ENCODE measurements around the gene RTN3. TPM values are rescaled to one million over a fixed set of nuclear protein-coding genes. Genes with fewer than 3 reads are reported as not detected.

RTN3 gene
- total and polyA plus RNA-seq, 4 donors = 42.4 to 89.4 (median 76.6) TPM

- WGBS, 2 donors = 94 to 97% methylated on average over 6 of the region's 6 CpGs
- Histone ChIP-seq H3K27me3 (ENCODE audit: control insufficient read depth in 1 of 2, insufficient read depth in 2 of 2, low read length in 1 of 2) (no peaks in the 10 kb centered on the region), H3K9me3 (ENCODE audit: control insufficient read depth, low read length) (no peaks in the 10 kb centered on the region), H3K36me3 (ENCODE audit: control insufficient read depth in 1 of 2, insufficient read depth in 2 of 2, low read length in 1 of 2) (no peaks in the 10 kb centered on the region), H3K4me3 (ENCODE audit: low read length in 2 of 2) (no peak overlapping the region), H3K4me1 (ENCODE audit: control insufficient read depth in 1 of 2, insufficient read depth in 2 of 2, low read length in 2 of 2) (no peaks in the 10 kb centered on the region), H3K27ac (ENCODE audit: low read depth in 1 of 2, low read length in 2 of 2) (no peak overlapping the region)
- intact Hi-C loops (cut with DNase I) = no loop called here
- ATAC-seq (ENCODE audit: low FRiP score) (no peak), DNase-seq (no peak)
Measured at GRCh38 chr11:63782749-63783148, 101.4 kb downstream of the RTN3 start.

GRCh38 chr11:63783925-63784592, 102.8 kb downstream of the RTN3 start:
- no peak overlapping the region for H3K4me3 ChIP-seq (ENCODE audit: low read length in 2 of 2)
- H3K4me1 ChIP-seq (ENCODE audit: control insufficient read depth in 1 of 2, insufficient read depth in 2 of 2, low read length in 2 of 2) = no peaks in the 10 kb centered on the region
- H3K9me3 ChIP-seq (ENCODE audit: control insufficient read depth, low read length) = no peaks in the 10 kb centered on the region
- no peak overlapping the region for H3K27ac ChIP-seq (ENCODE audit: low read depth in 1 of 2, low read length in 2 of 2)
- 43 to 51% methylated on average over 7 of the region's 7 CpGs for WGBS, 2 donors
- no peaks in the 10 kb centered on the region for H3K27me3 ChIP-seq (ENCODE audit: control insufficient read depth in 1 of 2, insufficient read depth in 2 of 2, low read length in 1 of 2)
- intact Hi-C loops (cut with DNase I) = no loop called here
- H3K36me3 ChIP-seq (ENCODE audit: control insufficient read depth in 1 of 2, insufficient read depth in 2 of 2, low read length in 1 of 2) = no peaks in the 10 kb centered on the region
- DNase-seq (peak in 1 of 2 donors; percentile 16), ATAC-seq (ENCODE audit: low FRiP score) (no peak)

- Histone ChIP-seq H3K4me3 (ENCODE audit: low read length in 2 of 2) (no peak overlapping the region), H3K27me3 (ENCODE audit: control insufficient read depth in 1 of 2, insufficient read depth in 2 of 2, low read length in 1 of 2) (no peaks in the 10 kb centered on the region), H3K4me1 (ENCODE audit: control insufficient read depth in 1 of 2, insufficient read depth in 2 of 2, low read length in 2 of 2) (no peaks in the 10 kb centered on the region), H3K36me3 (ENCODE audit: control insufficient read depth in 1 of 2, insufficient read depth in 2 of 2, low read length in 1 of 2) (no peaks in the 10 kb centered on the region), H3K9me3 (ENCODE audit: control insufficient read depth, low read length) (no peaks in the 10 kb centered on the region), H3K27ac (ENCODE audit: low read depth in 1 of 2, low read length in 2 of 2) (no peak overlapping the region)
- no peak for ATAC-seq (ENCODE audit: low FRiP score)
- no peak for DNase-seq
- intact Hi-C loops (cut with DNase I) = no loop called here
- WGBS, 2 donors = 82 to 86% methylated on average over 1 of the region's 1 CpG
Measured at GRCh38 chr11:63785823-63786222, 104.5 kb downstream of the RTN3 start.

- Histone ChIP-seq H3K9me3 (ENCODE audit: control insufficient read depth, low read length) (no peaks in the 10 kb centered on the region), H3K36me3 (ENCODE audit: control insufficient read depth in 1 of 2, insufficient read depth in 2 of 2, low read length in 1 of 2) (no peaks in the 10 kb centered on the region), H3K27me3 (ENCODE audit: control insufficient read depth in 1 of 2, insufficient read depth in 2 of 2, low read length in 1 of 2) (no peaks in the 10 kb centered on the region), H3K4me1 (ENCODE audit: control insufficient read depth in 1 of 2, insufficient read depth in 2 of 2, low read length in 2 of 2) (no peaks in the 10 kb centered on the region), H3K27ac (ENCODE audit: low read depth in 1 of 2, low read length in 2 of 2) (no peak overlapping the region), H3K4me3 (ENCODE audit: low read length in 2 of 2) (no peak overlapping the region)
- ATAC-seq (ENCODE audit: low FRiP score) = no peak
- DNase-seq = no peak
- WGBS, 2 donors = 94 to 96% methylated on average over 6 of the region's 6 CpGs
- intact Hi-C loops (cut with DNase I) = no loop called here
Measured at GRCh38 chr11:63791495-63792167, 110.3 kb downstream of the RTN3 start.

- H3K27me3 ChIP-seq (ENCODE audit: control insufficient read depth in 1 of 2, insufficient read depth in 2 of 2, low read length in 1 of 2) = no peaks in the 10 kb centered on the region
- DNase-seq (no peak), ATAC-seq (ENCODE audit: low FRiP score) (no peak)
- no peaks in the 10 kb centered on the region for H3K36me3 ChIP-seq (ENCODE audit: control insufficient read depth in 1 of 2, insufficient read depth in 2 of 2, low read length in 1 of 2)
- no peak overlapping the region for H3K27ac ChIP-seq (ENCODE audit: low read depth in 1 of 2, low read length in 2 of 2)
- H3K9me3 ChIP-seq (ENCODE audit: control insufficient read depth, low read length) = no peaks in the 10 kb centered on the region
- H3K4me3 ChIP-seq (ENCODE audit: low read length in 2 of 2) = no peak overlapping the region
- no peaks in the 10 kb centered on the region for H3K4me1 ChIP-seq (ENCODE audit: control insufficient read depth in 1 of 2, insufficient read depth in 2 of 2, low read length in 2 of 2)
- intact Hi-C loops (cut with DNase I) = no loop called here
Measured at GRCh38 chr11:63793161-63793560, 111.9 kb downstream of the RTN3 start.

GRCh38 chr11:63795066-63795465, 113.8 kb downstream of the RTN3 start:
- no peak overlapping the region for H3K4me3 ChIP-seq (ENCODE audit: low read length in 2 of 2)
- ATAC-seq (ENCODE audit: low FRiP score) (no peak), DNase-seq (no peak)
- WGBS, 2 donors = 84 to 90% methylated on average over 11 of the region's 11 CpGs
- H3K9me3 ChIP-seq (ENCODE audit: control insufficient read depth, low read length) = no peaks in the 10 kb centered on the region
- intact Hi-C loops (cut with DNase I) = no loop called here
- no peaks in the 10 kb centered on the region for H3K4me1 ChIP-seq (ENCODE audit: control insufficient read depth in 1 of 2, insufficient read depth in 2 of 2, low read length in 2 of 2)
- H3K27me3 ChIP-seq (ENCODE audit: control insufficient read depth in 1 of 2, insufficient read depth in 2 of 2, low read length in 1 of 2) = no peaks in the 10 kb centered on the region
- H3K36me3 ChIP-seq (ENCODE audit: control insufficient read depth in 1 of 2, insufficient read depth in 2 of 2, low read length in 1 of 2) = no peaks in the 10 kb centered on the region
- no peak overlapping the region for H3K27ac ChIP-seq (ENCODE audit: low read depth in 1 of 2, low read length in 2 of 2)

GRCh38 chr11:63800921-63801320, 119.6 kb downstream of the RTN3 start:
- Histone ChIP-seq H3K36me3 (ENCODE audit: control insufficient read depth in 1 of 2, insufficient read depth in 2 of 2, low read length in 1 of 2) (no peaks in the 10 kb centered on the region), H3K4me1 (ENCODE audit: control insufficient read depth in 1 of 2, insufficient read depth in 2 of 2, low read length in 2 of 2) (no peaks in the 10 kb centered on the region), H3K27me3 (ENCODE audit: control insufficient read depth in 1 of 2, insufficient read depth in 2 of 2, low read length in 1 of 2) (no peaks in the 10 kb centered on the region), H3K27ac (ENCODE audit: low read depth in 1 of 2, low read length in 2 of 2) (no peak overlapping the region), H3K4me3 (ENCODE audit: low read length in 2 of 2) (no peak overlapping the region), H3K9me3 (ENCODE audit: control insufficient read depth, low read length) (no peaks in the 10 kb centered on the region)
- 94% methylated on average over 5 of the region's 5 CpGs for WGBS, 2 donors
- ATAC-seq (ENCODE audit: low FRiP score) (no peak), DNase-seq (no peak)
- intact Hi-C loops (cut with DNase I) = no loop called here

GRCh38 chr11:63802637-63803414, 121.5 kb downstream of the RTN3 start:
- Histone ChIP-seq H3K27ac (ENCODE audit: low read depth in 1 of 2, low read length in 2 of 2) (no peak overlapping the region), H3K9me3 (ENCODE audit: control insufficient read depth, low read length) (no peaks in the 10 kb centered on the region), H3K27me3 (ENCODE audit: control insufficient read depth in 1 of 2, insufficient read depth in 2 of 2, low read length in 1 of 2) (no peaks in the 10 kb centered on the region), H3K36me3 (ENCODE audit: control insufficient read depth in 1 of 2, insufficient read depth in 2 of 2, low read length in 1 of 2) (no peaks in the 10 kb centered on the region), H3K4me3 (ENCODE audit: low read length in 2 of 2) (no peak overlapping the region), H3K4me1 (ENCODE audit: control insufficient read depth in 1 of 2, insufficient read depth in 2 of 2, low read length in 2 of 2) (no peaks in the 10 kb centered on the region)
- ATAC-seq (ENCODE audit: low FRiP score) = no peak
- intact Hi-C loops (cut with DNase I) = no loop called here
- 88% methylated on average over 10 of the region's 10 CpGs for WGBS, 2 donors
- no peak for DNase-seq

Data from aorta (tissue), 5 donors.